Stimulated activated naive CD8-positive, alpha-beta T cell treated with anti-CD3 and anti-CD28 coated beads, Interleukin-15, Interleukin-2, amounts not matched to agents 100 U/mL and 50 U/mL, for 24 hours (primary cell): ENCODE measurements around the gene NCAPH2.

Source experiments
- ATAC-seq: fragments of 150-1000 bp; cut with Tn5 transposase; one replicate; pipeline ENCODE4 v1.10.0; 2021
- DNase-seq: peaks from one replicate; pipeline ENCODE4 v3.0.0; 2021

Gene NCAPH2

DNA sequence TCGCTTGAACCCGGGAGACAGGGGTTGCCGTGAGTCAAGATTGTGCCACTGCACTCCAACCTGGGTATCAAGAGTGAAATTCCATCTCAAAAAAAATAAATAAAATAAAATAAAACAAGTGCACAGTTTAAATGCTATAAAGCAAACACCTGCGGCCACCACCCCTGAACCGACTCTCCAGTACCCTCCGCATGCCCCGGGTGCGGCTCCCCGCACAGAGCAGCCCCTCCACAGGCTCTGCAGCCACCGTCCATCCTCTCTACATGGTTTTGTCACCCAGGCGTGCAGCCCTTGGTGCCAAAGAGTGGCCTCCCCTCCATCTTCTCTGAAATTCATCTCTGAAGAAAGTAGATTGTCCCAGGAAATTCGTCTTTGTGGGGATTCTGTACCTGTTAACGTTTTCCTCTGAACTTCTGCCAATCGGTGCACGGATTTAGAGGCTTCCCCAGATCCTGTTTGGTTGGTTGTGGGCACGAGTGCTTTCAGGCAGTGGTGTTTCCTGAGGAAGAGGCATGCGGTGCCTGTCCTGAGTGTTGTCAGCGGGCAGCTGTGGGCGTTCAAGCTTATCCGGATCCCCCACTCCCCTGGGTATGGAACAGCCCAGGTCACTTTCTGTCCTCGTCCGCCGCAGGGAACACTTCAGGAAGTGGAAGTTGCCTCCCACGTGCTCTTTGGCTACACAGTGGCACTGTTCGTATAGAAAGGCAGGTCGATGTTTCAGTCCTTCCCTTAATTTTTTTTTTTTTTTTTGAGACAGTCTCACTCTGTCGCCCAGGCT, 17.3 kb upstream of the NCAPH2 start:
- peak; percentile 26 for DNase-seq
- no peak for ATAC-seq

DNA sequence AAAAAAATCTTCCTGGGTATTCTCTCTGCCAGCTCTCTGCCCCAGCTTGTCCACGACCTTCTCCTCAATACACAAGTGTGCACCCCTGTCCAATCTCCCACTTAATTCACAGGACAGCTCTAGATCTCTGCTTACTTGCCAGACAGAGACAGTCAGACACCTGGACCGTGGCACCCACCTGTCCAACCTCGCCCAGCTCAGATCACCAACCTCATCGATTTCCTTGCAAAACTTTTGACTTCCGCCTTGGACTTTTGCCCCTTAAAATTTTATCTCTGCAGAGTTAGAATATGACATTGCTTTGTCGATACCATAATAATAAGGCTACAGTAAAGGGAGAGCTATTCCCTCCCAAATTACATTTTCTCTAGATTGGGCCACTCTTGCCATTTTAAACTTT, 10.9 kb upstream of the NCAPH2 start:
- DNase-seq (no peak), ATAC-seq (no peak)

DNA sequence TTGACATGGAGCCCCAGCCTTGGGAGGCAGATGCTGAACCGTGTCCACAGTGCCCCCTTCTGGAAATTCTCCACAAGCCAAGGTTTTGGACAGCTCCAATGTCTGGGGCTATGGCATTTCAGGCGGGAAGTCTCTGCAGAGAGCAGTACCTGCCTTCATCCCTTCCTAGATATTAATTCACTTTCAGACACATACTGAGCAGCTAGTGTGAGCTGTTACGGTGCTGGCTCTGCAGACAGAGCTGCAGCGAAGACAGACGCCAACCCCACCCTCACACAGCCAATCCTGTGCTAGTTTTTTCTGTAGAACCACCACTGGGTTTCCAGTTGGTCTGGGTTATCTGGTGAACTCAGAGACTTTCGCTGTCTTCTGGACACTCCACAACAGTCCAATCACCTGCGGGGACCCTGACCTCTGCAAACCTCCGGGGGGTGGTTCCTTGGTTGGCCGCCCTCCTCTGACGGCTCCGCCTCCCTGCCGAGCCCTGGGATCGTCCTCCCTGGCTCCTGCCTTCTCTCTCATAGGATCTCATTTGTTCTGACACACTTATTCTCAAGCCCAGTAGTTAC, 9.6 kb upstream of the NCAPH2 start:
- ATAC-seq (peak; percentile 79), DNase-seq (peak; percentile 73)

DNA sequence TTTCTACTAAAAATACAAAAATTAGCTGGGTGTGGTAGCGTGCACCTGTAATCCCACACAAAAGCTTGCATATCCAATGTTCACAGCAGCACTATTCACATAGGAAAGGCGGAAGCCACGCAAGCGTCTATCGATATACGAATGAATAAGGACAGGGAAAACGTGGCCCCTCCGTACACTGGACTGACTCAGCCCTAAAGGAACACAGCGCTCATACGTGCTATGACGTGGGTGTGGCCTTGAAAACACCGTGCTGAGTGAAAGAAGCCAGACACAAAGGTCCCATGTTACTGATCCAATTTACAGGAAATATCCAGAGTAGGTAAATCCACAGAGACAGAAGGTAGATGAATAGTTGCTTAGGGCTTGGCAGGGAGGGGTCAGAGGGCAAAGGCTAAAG, 7.6 kb upstream of the NCAPH2 start:
- ATAC-seq (no peak), DNase-seq (no peak)

DNA sequence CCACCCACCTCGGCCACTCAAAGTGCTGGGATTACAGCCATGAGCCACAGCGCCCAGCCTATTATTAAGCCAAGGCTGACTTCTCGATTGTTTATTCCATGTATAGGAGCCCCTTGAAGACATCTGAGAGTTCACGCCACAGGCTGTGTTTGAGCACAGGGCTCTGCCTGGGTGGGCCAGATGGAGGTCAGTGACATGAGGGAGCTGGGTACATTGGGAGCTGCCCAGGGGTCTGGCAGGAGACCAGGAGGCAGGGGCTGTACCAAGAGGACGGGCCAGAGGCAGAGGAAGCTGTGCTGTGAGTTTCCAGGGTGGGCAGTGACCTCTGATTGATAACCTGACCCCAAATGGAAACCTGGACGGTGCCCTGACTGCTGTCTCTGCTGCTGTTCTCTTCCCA, 5.9 kb upstream of the NCAPH2 start:
- ATAC-seq (no peak), DNase-seq (no peak)

DNA sequence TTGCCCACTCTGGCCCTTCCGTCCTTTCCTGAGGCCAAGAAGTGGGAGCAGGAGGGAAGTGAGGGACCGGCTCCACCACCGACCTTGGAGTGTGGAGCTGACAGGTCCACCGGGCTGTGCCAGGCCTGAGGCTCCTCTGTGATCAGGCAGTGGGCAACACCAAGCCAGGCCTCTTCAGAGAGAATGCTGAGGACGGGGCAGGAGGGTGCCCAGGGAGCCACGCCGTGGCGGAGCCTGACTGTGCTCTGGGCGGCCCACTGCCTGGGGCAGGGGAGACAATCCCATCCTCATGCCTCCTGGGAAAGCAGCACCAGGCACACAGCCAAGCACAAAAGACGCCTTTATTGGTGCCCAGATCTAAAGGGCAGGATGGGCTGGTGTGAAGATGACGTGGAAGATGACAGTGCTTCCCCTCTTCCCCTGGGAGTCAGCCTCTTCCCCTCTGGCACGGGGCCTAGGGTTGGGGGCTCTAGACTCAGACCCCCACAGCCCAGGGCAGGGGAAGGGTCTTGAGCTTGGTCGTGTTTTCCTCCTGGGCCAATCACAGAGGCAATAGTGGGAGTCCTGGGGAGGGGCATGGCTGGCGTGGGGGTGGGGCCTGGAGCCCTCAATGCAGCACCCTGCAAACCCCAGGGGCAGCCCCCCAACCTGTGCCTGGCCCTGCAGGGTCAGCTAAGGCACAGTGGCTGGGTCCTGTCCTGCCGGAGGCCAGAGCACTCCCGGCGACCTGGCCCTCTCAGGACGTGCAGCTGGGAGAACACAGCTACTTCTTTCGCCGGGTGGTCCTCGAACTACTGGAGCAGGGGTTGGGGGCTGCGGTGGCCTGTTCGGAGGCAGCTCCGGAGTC, 5.2 kb upstream of the NCAPH2 start:
- DNase-seq (no peak), ATAC-seq (no peak)

DNA sequence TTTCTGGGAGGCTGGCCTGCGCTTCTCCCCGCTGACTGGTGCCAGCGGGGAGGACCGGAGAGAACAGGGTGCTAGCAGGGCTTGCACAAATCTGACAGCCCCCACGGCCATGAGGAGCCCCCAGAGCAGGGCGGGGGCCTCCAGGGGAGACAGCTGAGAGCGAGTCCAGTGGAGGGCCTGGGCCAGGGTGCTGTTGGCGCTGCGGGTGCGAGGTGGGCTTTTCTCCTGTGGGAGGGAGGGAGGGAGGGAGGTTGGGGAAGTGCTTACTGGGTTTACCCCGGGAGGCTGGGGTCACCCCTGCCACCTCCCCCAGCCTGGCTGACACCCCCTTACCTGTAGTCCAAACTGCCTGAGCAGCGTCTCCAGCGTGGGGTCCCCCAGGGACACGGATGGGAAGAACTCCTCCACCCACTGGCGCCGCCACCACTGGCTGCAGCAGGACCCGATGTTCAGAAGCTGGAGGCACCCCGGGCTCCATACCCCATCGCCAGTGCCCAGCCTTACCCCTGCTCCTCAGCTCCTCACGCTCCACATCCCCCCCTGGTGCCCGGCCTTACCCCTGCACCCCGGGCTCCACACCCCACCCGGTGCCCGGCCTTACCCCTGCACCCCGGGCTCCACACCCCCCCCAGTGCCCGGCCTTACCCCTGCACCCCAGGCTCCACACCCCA, 4.4 kb upstream of the NCAPH2 start:
- ATAC-seq = no peak
- peak; percentile 55 for DNase-seq

DNA sequence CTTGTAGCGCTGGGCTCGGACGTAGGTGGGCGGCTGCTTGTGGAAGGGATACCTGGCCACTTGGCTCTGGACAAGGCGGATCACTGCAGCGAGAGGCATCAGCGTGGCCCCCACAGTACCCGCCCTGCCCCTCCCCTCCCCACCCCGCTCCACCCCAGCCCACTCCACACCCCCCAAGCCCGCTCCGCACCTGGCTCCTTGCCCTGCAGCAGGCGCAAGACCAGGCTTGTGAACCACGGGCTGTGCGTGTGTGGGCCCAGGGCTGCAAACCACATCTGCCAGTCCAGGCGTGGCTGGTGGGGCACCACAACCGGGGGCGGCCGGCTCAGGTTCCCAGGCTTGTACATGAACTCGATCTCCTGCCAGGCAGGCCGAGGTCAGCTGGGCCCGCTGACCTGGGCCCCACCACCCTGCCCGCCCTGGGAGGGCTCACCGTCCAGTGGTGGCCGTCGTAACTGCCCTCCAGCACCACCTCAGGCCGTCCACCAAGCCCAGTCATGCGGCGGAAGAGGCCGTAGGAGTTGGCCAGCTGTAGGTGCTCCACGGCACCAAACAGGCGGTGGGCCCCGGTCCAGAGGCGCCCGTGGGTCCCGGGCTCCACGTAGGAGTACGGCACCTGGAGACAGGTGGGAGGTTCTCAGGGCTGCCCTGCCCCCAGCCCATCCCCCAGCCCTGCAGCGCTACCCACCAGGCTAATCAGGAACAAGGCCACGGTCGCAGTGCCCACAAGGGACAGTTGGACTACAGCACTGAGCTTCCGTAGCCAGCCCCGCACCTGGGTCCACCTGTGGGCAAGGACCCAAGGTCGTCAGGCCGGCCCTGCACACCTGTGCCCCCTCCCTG, 3.4 kb upstream of the NCAPH2 start:
- DNase-seq (no peak), ATAC-seq (no peak)

DNA sequence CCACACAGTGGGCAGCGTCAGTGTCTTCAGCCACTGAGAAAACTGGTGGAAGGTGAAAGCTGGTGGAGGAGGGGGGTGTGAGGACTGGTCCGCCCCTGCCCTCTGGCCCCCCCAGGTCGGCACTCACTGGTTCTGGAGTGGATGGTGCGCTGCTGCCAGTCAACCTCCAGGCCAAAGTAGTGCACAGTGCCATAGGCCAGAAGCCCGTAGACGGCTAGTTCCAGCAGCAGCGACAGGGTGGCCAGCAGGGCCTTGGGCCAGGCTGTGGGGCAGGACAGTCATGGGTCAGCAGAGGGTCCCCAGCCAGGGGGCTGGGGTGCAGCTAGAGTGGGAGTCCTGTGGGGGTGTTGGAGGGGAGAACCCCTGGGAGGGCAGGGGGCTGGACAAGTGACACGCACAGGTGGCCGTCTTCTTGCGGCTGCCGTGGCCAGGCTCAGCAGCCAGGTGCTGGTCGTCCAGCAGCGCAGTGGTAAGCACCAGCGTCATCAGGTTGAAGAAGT, 2.7 kb upstream of the NCAPH2 start:
- ATAC-seq (no peak), DNase-seq (no peak)

DNA sequence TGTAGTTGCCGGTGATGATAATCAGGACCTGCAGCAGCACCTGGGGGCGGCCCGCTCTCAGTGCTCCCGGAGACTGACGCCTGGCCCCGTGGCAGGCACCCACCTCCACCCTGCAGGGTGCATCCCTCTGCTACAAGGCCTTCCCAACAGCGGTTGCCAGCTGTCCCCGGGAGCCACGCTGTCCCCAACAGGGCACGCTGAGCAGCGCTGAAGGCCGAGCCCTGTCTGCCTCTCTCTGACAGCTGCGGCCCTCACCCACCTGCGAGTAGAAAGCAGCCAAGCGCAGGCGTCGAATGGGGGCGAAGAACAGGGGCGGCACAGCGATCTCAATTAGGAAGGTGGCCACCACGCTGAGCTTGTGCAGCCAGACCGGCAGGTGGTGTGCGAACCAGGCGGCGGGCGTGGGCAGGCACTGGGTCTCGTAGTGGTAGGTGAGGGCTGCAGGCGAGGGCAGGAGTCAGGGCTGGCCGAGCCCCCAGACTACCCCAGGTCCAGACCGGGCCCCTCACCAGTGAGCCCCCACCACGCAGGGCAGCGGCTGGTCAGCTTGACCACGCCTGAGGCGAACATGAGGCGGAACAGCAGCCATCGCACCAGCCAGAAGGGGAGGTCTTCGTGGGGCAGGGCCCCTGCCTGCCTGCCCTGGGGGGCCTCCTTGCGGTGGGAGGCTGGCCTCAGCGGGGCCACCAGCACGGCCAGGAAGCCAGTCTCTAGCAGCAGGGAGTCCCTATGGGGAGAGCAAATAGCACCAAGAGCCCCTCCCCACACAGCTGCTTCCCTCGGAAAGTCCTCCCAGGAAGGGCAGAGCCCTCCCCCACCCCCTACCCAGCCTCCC, 2.0 kb upstream of the NCAPH2 start:
- no peak for ATAC-seq
- DNase-seq = no peak

DNA sequence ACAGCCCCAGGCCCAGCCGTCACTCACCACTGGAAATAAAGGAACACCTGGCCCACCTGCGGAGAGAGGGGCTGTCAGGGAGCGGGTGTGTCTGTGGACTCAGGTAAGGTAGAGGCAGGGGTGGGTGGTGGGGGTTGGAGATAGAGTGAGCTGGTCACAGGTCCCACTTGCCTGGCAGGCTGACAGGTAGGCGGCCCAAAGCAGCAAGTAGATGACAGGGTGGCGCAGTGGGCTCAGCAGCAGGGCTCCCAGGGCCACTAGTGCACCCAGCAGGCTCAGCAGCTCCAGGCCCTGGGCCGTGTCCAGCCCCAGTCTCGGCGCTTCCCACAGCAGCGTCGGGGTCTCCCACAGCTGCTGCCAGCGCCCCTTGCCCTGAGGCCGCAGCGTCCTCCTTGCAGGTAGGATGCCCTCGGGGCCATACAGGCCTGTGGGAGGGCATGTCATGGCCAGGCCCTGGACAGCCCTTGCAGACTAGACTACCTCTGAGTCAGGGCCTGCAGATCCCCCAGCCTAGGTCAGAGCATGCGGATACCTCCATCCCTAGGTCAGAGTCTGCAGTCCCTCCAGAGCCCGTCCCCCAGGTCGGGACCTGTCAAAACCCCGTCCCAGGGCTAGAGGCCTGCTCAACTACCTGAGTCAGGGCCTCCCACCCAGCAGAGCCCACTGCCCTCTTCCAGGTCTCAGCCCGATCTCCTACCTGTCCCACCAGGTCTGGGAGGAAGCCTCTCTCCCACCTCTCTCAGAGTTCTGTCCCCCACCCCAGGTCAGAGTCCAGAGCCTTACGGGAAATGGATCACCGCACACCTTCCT, 1.2 kb upstream of the NCAPH2 start:
- no peak for ATAC-seq
- DNase-seq = no peak

DNA sequence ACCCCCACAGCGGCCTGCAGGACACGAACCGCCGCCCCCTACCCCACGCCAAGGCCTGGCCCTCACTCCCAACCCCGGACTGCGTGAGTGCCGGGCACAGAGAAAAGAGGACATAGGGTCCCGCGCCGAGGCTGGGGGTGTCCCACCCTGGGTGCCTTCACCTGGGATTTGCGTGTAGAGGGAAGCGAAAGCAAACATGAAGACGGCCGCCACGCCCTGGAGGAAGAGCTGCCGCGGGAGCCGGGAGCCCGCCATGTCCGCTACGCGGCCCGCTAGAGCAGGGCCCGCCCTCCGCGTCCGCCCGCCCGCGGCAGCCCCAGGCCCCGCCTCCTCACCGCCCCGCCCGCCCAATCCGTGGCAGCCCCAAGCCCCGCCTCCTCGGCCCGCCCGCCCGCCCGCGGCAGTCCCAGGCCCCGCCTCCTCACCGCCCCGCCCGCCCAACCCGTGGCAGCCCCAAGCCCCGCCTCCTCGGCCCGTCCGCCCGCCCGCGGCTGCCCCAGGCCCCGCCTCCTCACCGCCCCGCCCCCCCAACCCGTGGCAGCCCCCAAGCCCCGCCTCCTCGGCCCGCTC, 518 bp upstream of the NCAPH2 start, which contains the start of gene LMF2:
LMF2 (minus strand) TSS at position 282 of the 570 bp plus-strand sequence; CDS start at position 255, 27 bp downstream.
- DNase-seq = peak; percentile 96
- peak; percentile 84 for ATAC-seq

DNA sequence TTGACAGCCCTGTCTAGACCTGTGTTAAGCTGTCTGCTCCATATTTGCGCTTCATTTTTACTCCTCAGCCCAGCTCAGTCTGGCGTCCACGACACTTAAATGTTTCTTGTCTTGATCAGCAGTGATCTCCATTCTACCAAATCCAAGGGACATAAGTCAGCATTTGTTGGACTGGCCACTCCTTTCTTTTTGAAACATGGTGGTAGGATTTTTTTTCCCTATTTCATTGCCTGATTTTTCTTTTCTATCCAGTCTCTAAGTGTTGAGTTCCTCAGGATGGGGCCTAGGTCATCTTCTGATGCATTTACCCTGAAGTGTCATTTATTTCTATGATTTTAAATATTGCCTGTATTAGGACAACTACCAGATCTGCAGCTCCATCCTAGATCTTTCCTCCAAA, 873 bp downstream of the NCAPH2 start:
- no peak for DNase-seq
- ATAC-seq = no peak

DNA sequence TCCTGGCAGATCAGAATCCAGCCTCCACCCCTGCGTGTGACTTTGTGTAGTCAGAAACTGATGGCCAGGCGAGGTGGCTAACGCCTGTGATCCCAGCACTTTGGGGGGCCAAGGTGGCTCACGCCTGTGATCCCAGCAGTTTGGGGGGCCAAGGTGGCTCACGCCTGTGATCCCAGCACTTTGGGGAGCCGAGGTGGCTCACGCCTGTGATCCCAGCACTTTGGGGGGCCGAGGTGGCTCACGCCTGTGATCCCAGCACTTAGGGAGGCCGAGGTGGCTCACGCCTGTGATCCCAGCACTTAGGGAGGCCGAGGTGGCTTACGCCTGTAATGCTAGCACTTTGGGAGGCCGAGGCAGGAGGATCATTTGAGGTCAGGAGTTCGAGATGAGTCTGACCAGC, 5.2 kb downstream of the NCAPH2 start:
- ATAC-seq (no peak), DNase-seq (no peak)

DNA sequence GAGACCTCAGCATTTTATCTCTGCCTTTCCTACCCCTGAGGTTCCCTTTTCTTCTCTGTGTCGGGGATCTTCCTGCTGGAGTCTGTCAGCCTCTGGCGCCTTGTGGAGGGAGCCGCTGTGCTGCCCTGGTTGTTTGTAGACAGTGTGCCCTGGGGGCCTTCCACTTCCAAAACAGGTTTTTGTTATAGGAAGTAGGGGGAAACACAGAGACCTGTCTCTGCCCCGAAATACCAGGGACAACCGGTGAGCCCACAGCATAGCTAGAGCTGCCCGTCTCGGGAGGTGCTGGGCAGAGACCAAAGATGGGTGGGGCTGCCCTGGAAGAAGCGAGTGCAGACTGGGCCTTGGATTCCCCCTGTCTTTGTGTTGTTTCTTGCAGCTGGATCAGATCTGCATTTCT, 8.0 kb downstream of the NCAPH2 start:
- ATAC-seq (no peak), DNase-seq (no peak)

DNA sequence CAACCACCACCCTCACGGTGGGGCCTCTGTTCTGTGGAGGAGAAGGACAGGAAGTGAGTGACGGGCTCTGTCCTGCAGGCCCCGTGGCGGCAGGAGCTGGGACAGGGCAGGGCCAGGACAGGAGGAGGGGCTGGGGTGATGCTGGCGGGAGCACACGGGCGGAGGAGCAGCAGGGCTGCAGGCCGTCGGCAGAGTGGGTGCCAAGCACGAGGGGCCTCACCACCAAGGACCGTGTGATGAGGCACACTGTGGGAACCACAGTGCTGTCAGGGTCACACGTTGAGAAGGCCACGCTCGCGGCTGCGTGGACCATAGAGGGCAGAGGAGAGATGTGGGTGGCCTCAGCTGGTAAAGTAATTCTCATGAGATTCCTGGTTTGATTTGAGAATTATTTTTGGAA, 8.9 kb downstream of the NCAPH2 start:
- ATAC-seq (no peak), DNase-seq (no peak)

DNA sequence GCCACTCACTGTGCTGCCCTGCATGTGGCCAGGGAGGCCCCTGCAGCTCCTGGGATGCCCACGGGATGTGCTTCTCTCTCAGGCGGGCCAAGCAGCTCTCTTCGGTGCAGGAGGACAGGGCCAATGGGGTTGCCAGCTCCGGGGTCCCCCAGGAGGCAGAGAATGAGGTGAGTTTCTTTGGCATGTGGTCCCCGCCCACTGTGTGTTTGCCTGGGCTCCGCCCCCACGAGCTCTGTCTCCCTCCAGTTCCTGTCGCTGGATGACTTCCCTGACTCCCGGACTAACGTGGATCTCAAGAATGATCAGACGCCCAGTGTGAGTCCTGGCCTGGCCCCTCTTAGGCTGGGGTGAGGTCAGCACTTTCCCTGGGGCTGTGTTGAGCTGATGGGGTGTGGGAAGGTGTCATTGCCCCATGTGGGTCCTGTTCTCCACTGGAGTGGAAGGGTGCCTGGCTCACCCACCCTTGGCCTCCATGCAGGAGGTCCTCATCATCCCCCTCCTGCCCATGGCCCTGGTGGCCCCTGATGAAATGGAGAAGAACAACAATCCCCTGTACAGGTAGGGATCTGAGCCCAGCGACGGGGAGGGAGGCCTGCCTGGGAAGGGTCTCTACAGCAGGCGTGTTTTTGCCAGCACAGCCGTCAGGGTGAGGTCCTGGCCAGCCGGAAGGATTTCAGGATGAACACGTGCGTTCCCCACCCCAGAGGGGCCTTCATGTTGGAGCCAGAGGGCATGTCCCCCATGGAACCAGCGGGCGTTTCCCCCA, 9.7 kb downstream of the NCAPH2 start:
- DNase-seq = no peak

DNA sequence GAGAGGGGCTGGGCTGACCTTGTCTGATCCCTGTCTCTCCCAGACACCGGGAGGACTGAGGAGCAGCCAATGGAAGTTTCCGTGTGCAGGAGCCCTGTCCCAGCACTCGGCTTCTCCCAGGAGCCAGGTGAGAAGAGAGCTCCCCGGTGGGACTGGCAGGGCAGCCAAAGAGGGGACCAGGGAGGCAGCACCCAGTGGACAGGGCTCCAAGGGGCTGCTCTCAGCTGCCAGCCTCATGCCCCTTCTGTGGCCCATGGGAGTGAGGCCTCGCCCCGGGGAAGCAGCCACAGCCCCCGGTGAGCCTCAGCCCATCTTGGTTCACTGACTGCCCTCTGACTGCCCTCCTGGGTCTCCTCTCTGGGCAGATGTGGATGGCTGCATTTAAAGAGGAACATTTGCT, 10.6 kb downstream of the NCAPH2 start:
- ATAC-seq (no peak), DNase-seq (no peak)

More for the DNA sequence above, 9.7 kb downstream of the NCAPH2 start:
- ATAC-seq = no peak
